NCI-H510A (cell line): ENCODE results near the gene PPFIA3.
"Not testable (repeated sequence)": the region's sequence is repeated elsewhere in the genome, so short reads cannot be mapped to it uniquely, and the experiment has no call there.

Source experiments
- DNase-seq: peaks from one replicate; lab custom pipeline; 2025; lab: John Stamatoyannopoulos, UW

The PPFIA3 gene

GRCh38 chr19:49119411-49120324 lies at the start of gene PPFIA3:
Gene PPFIA3, plus strand, starts transcription at chr19:49119544. Its CDS starts 8,330 bp downstream, at chr19:49127874.
- no peak for DNase-seq

GRCh38 chr19:49070416-49070815 lies 48.9 kb upstream of the PPFIA3 start:
- no peak for DNase-seq

- no peak for DNase-seq
These were observed 47.3 kb upstream of the PPFIA3 start for GRCh38 chr19:49071860-49072547.

GRCh38 chr19:49073514-49074378 lies 45.6 kb upstream of the PPFIA3 start:
- DNase-seq, result no peak

GRCh38 chr19:49074869-49075268 lies 44.5 kb upstream of the PPFIA3 start:
- DNase-seq, result not testable (repeated sequence)

GRCh38 chr19:49080392-49080791 lies 39.0 kb upstream of the PPFIA3 start:
- DNase-seq, result no peak

- no peak for DNase-seq
These were observed 38.1 kb upstream of the PPFIA3 start for GRCh38 chr19:49081273-49081672.

- no peak for DNase-seq
These were observed 34.9 kb upstream of the PPFIA3 start for GRCh38 chr19:49084206-49085019.

- DNase-seq, result peak; percentile 99
These were observed 34.1 kb upstream of the PPFIA3 start, which contains the start of gene SNRNP70 for GRCh38 chr19:49085020-49085867. Gene SNRNP70, plus strand, starts transcription at chr19:49085451. Its CDS starts 964 bp downstream, at chr19:49086415.

GRCh38 chr19:49085868-49086232 lies 33.5 kb upstream of the PPFIA3 start:
- DNase-seq, result no peak

GRCh38 chr19:49086296-49086695 lies 33.0 kb upstream of the PPFIA3 start:
- no peak for DNase-seq

- DNase-seq, result no peak
These were observed 27.8 kb upstream of the PPFIA3 start for GRCh38 chr19:49091391-49092038.

GRCh38 chr19:49092686-49093085 lies 26.7 kb upstream of the PPFIA3 start:
- DNase-seq, result no peak

GRCh38 chr19:49094505-49095482 lies 24.6 kb upstream of the PPFIA3 start:
- DNase-seq, result no peak

GRCh38 chr19:49097453-49098288 lies 21.7 kb upstream of the PPFIA3 start:
- no peak for DNase-seq

GRCh38 chr19:49098795-49099194 lies 20.5 kb upstream of the PPFIA3 start:
- no peak for DNase-seq

- DNase-seq, result no peak
These were observed 18.2 kb upstream of the PPFIA3 start for GRCh38 chr19:49101160-49101559.

- DNase-seq, result no peak
These were observed 17.0 kb upstream of the PPFIA3 start for GRCh38 chr19:49102303-49102702.
